ENCODE results near the gene RACK1.
A peak's percentile ranks its signal among the peaks of the same experiment; 100 is the strongest.

The RACK1 gene

DNA sequence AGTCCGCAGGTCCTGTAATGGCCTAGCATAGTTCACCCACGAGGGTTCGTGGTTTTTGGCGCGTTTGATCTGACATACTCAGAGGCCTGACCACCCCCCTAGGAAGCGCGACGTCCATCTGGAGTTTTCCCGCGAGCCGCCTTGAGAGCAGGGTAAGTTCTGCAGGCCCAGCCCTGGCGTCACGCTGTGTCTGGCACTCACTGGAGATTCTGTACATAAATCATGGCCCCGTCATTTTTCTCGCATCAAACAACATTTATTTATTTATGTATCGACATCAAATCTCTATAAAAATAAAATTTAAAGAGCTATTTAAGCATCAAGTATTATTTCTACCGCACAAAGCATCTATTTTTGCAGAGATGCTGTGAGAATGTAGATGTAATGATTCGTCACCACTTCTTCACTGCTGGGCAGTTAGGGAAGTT, 21.1 kb downstream of the RACK1 start:
- no peaks in the 10 kb centered on the region for H3K27me3 ChIP-seq (ENCODE audit: insufficient read depth, insufficient read length)
- H3K4me3 ChIP-seq (ENCODE audit: insufficient read length, low read depth), result peak overlapping the region; percentile 80
- TF ChIP-seq YY1 (IDR thresholded peaks at IDR 0.05; ENCODE audit: insufficient read depth, insufficient read length) (no peak), ZNF274 (IDR thresholded peaks at IDR 0.05; ENCODE audit: low read depth, low read length) (no peak), SUZ12 (IDR thresholded peaks at IDR 0.05; ENCODE audit: extremely low read depth, insufficient read depth, insufficient read length) (no peak)
- H3K4me1 ChIP-seq (ENCODE audit: insufficient read depth, insufficient read length), result peaks cover 5% of the 10 kb centered on the region
- DNase-seq (ENCODE audit: low read depth, low spot score), result no peak
- H3K36me3 ChIP-seq (ENCODE audit: insufficient read depth, insufficient read length, low read length), result peaks cover 17% of the 10 kb centered on the region
- H3K9ac ChIP-seq (ENCODE audit: insufficient read length, low read depth), result peak overlapping the region; percentile 97
- H3K9me3 ChIP-seq (ENCODE audit: insufficient read depth, low read length), result no peaks in the 10 kb centered on the region

DNA sequence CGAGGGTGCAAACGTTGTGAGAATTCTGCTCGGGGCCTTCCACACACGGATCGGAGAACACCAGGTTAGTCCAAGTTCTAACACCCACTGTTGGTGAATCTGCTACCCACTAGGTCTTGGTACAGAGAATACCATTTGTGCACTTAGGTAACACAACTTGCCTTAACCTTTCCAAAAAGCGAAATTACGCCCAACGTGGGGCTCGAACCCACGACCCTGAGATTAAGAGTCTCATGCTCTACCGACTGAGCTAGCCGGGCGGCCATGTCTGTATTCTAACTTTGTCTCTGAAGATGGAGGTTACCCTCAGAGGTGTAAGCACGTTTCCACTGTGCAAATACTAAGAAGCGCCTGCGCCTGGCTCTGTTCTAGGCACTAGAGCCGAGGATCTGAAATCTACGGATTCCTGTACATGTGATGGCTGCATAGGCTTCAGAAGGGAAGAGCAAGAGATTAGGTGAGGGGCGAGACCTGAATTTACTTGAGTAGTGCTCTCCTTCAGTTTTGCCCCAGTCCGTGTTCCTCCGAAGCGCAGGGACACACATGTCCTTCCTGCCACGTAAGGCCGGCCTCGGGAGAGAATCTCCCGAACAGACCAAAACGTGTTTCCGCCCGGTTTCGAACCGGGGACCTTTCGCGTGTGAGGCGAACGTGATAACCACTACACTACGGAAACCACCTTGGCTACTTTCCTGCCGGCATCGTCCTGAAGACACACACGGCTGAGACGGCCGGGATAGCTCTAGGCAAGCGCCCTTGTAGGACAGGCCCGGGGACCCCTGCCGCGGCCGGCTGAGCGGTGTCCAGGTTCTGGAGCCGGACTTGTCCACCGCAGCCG, 21.7 kb downstream of the RACK1 start:
- Histone ChIP-seq H3K27me3 (ENCODE audit: insufficient read depth, insufficient read length) (no peaks in the 10 kb centered on the region), H3K9ac (ENCODE audit: insufficient read length, low read depth) (peak overlapping the region; percentile 97), H3K4me1 (ENCODE audit: insufficient read depth, insufficient read length) (peaks cover 5% of the 10 kb centered on the region), H3K4me3 (ENCODE audit: insufficient read length, low read depth) (peak overlapping the region; percentile 80), H3K9me3 (ENCODE audit: insufficient read depth, low read length) (no peaks in the 10 kb centered on the region), H3K36me3 (ENCODE audit: insufficient read depth, insufficient read length, low read length) (peaks cover 17% of the 10 kb centered on the region)
- TF ChIP-seq SUZ12 (IDR thresholded peaks at IDR 0.05; ENCODE audit: extremely low read depth, insufficient read depth, insufficient read length), result no peak
- peak; percentile 34 for TF ChIP-seq YY1 (IDR thresholded peaks at IDR 0.05; ENCODE audit: insufficient read depth, insufficient read length)
- peak; percentile 82 for DNase-seq (ENCODE audit: low read depth, low spot score)

DNA sequence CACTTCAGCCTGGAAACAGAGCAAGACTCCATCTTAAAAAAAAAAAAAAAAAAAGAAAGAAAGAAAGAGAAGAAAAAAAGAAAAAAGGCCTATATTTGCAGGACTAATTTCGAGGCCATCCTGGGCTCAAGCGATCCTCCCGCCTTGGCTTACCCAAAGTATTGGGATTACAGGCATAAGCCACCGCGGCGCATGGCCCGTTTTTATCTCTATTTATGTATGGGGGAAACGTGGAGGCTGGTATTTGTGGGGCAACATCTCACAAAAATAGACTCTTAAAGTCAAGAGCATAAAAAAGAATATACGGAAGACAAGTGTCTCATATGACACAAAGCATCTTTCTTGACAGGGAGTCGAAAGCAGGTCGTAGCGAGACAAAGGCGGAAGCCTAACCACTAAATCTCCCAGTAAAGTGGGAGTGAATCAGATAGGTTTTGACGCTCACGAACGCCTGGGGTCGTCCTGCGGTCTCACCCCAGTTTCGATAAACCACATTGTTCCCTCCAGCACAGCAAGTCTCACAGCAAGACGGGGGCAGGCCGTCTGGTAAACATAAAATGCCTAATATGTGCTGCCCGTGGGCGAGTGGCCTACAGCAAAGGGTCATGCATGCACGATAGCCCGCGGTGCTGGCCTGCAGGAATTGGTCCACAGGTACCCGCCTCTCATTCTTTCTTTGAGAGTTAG, 22.5 kb downstream of the RACK1 start:
- no peak for DNase-seq (ENCODE audit: low read depth, low spot score)
- H3K4me3 ChIP-seq (ENCODE audit: insufficient read length, low read depth), result peak overlapping the region; percentile 19
- TF ChIP-seq SUZ12 (IDR thresholded peaks at IDR 0.05; ENCODE audit: extremely low read depth, insufficient read depth, insufficient read length) (no peak), YY1 (IDR thresholded peaks at IDR 0.05; ENCODE audit: insufficient read depth, insufficient read length) (no peak), ZNF274 (IDR thresholded peaks at IDR 0.05; ENCODE audit: low read depth, low read length) (no peak)
- peaks cover 6% of the 10 kb centered on the region for H3K4me1 ChIP-seq (ENCODE audit: insufficient read depth, insufficient read length)
- no peaks in the 10 kb centered on the region for H3K9me3 ChIP-seq (ENCODE audit: insufficient read depth, low read length)
- no peaks in the 10 kb centered on the region for H3K27me3 ChIP-seq (ENCODE audit: insufficient read depth, insufficient read length)
- H3K9ac ChIP-seq (ENCODE audit: insufficient read length, low read depth), result peak overlapping the region; percentile 59
- peaks cover 13% of the 10 kb centered on the region for H3K36me3 ChIP-seq (ENCODE audit: insufficient read depth, insufficient read length, low read length)

DNA sequence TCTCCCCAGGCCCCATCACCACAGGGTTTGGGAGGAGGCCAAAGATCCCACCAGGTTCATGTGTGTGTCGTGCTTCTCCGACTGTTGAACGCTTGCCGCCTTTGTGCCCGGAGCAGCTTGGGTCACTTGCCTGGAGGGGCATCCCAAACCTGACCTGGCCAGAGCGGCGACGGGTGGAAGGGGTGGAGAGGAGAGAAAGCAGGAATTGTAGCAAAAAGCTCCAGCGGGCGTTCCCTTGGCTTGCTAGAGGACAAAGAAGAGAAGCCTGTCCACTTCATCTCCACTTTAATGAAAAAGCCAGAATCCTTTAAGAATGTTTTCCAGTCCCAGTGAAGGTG, 23.6 kb downstream of the RACK1 start:
- peaks cover 10% of the 10 kb centered on the region for H3K36me3 ChIP-seq (ENCODE audit: insufficient read depth, insufficient read length, low read length)
- H3K27me3 ChIP-seq (ENCODE audit: insufficient read depth, insufficient read length), result no peaks in the 10 kb centered on the region
- H3K4me1 ChIP-seq (ENCODE audit: insufficient read depth, insufficient read length), result peaks cover 7% of the 10 kb centered on the region
- DNase-seq (ENCODE audit: low read depth, low spot score), result no peak
- no peak for TF ChIP-seq YY1 (IDR thresholded peaks at IDR 0.05; ENCODE audit: insufficient read depth, insufficient read length)
- no peak for TF ChIP-seq SUZ12 (IDR thresholded peaks at IDR 0.05; ENCODE audit: extremely low read depth, insufficient read depth, insufficient read length)
- TF ChIP-seq ZNF274 (IDR thresholded peaks at IDR 0.05; ENCODE audit: low read depth, low read length), result no peak
- no peaks in the 10 kb centered on the region for H3K9me3 ChIP-seq (ENCODE audit: insufficient read depth, low read length)
- no peak overlapping the region for H3K4me3 ChIP-seq (ENCODE audit: insufficient read length, low read depth)
- no peak overlapping the region for H3K9ac ChIP-seq (ENCODE audit: insufficient read length, low read depth)

DNA sequence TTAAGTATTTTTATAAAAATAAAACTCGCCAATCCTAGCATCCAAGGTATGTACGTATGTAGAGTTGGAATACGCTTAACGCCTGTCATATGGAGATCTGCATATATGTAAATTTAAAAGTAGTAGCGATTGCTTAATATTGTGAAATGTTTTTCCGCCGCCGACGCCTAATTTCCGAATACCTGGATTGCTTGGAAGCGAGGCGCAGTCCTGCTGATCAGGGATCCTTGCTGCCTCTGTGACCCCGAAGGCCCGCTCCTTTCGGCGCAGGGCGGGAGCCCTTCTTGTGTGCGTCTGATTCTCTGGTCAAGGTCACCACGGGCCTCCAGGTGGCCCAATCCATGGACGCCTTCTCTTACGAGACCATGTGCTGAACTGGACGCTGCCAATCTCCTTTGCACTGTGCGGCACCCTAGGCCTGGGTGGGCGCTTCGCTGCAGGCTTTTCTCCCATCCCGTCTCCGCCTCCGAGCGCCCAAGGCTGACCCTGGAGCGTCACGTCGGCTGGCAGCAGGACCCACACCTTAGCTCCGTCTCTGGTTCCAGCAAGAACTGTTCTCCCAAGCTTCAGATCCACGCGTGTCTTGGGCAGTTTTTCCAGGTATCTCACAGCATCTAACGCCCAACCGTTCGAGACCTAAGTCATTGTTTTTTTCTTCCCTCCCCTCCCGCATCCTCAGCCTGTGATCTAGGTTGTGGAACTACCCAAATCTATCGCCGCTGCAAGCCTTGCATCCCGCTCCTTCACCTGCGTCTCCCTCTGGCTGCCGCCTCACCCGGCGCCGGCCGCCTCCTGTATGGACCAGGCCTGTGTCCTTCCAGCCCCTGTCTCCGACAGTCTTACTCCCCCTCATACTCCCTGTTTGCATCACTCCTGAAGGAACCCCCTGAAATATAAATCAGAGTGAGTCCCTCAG, 24.2 kb downstream of the RACK1 start:
- no peak overlapping the region for H3K4me3 ChIP-seq (ENCODE audit: insufficient read length, low read depth)
- peak overlapping the region; percentile 42 for H3K9ac ChIP-seq (ENCODE audit: insufficient read length, low read depth)
- peaks cover 7% of the 10 kb centered on the region for H3K4me1 ChIP-seq (ENCODE audit: insufficient read depth, insufficient read length)
- peaks cover 4% of the 10 kb centered on the region for H3K36me3 ChIP-seq (ENCODE audit: insufficient read depth, insufficient read length, low read length)
- no peaks in the 10 kb centered on the region for H3K27me3 ChIP-seq (ENCODE audit: insufficient read depth, insufficient read length)
- no peaks in the 10 kb centered on the region for H3K9me3 ChIP-seq (ENCODE audit: insufficient read depth, low read length)
- no peak for TF ChIP-seq SUZ12 (IDR thresholded peaks at IDR 0.05; ENCODE audit: extremely low read depth, insufficient read depth, insufficient read length)
- TF ChIP-seq YY1 (IDR thresholded peaks at IDR 0.05; ENCODE audit: insufficient read depth, insufficient read length), result no peak
- TF ChIP-seq ZNF274 (IDR thresholded peaks at IDR 0.05; ENCODE audit: low read depth, low read length), result no peak
- no peak for DNase-seq (ENCODE audit: low read depth, low spot score)

DNA sequence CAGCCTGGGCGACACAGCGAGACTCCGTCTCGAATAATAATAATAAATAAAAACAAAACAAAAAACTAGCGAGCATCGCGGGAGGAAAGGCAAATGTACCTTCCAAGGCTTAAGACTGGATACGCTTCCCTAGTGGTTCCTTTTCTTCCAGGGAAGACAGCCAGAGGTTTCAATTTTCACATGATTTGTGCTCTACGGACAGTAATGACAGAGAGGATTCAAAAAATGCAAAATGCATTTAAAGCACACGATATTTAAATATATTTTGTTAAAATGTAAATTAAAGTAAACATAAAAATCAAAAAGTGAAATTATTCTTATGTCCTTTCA, 24.9 kb downstream of the RACK1 start:
- Histone ChIP-seq H3K27me3 (ENCODE audit: insufficient read depth, insufficient read length) (no peaks in the 10 kb centered on the region), H3K9me3 (ENCODE audit: insufficient read depth, low read length) (no peaks in the 10 kb centered on the region), H3K4me1 (ENCODE audit: insufficient read depth, insufficient read length) (peaks cover 3% of the 10 kb centered on the region), H3K36me3 (ENCODE audit: insufficient read depth, insufficient read length, low read length) (no peaks in the 10 kb centered on the region), H3K4me3 (ENCODE audit: insufficient read length, low read depth) (peak overlapping the region; percentile 36), H3K9ac (ENCODE audit: insufficient read length, low read depth) (no peak overlapping the region)
- TF ChIP-seq SUZ12 (IDR thresholded peaks at IDR 0.05; ENCODE audit: extremely low read depth, insufficient read depth, insufficient read length), result no peak
- no peak for TF ChIP-seq YY1 (IDR thresholded peaks at IDR 0.05; ENCODE audit: insufficient read depth, insufficient read length)
- TF ChIP-seq ZNF274 (IDR thresholded peaks at IDR 0.05; ENCODE audit: low read depth, low read length), result no peak
- DNase-seq (ENCODE audit: low read depth, low spot score), result no peak

DNA sequence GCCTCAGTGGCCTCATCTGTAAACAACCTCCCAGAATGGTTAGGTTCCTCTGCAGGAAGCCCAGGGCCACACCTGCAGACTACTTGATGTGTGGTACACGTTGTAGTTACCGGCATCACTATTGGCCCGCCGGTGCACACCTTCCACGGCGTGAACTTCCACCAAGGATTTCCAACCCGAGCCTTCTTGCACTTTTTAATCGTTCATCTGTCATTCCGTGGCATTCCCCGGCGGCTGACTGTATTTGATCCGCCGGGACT, 26.0 kb downstream of the RACK1 start:
- no peak for TF ChIP-seq ZNF274 (IDR thresholded peaks at IDR 0.05; ENCODE audit: low read depth, low read length)
- no peak for TF ChIP-seq SUZ12 (IDR thresholded peaks at IDR 0.05; ENCODE audit: extremely low read depth, insufficient read depth, insufficient read length)
- TF ChIP-seq YY1 (IDR thresholded peaks at IDR 0.05; ENCODE audit: insufficient read depth, insufficient read length), result no peak
- H3K36me3 ChIP-seq (ENCODE audit: insufficient read depth, insufficient read length, low read length), result no peaks in the 10 kb centered on the region
- H3K9me3 ChIP-seq (ENCODE audit: insufficient read depth, low read length), result no peaks in the 10 kb centered on the region
- no peaks in the 10 kb centered on the region for H3K27me3 ChIP-seq (ENCODE audit: insufficient read depth, insufficient read length)
- H3K9ac ChIP-seq (ENCODE audit: insufficient read length, low read depth), result peak overlapping the region; percentile 46
- DNase-seq (ENCODE audit: low read depth, low spot score), result no peak
- H3K4me1 ChIP-seq (ENCODE audit: insufficient read depth, insufficient read length), result peaks cover 3% of the 10 kb centered on the region
- H3K4me3 ChIP-seq (ENCODE audit: insufficient read length, low read depth), result peak overlapping the region; percentile 58
